NB4 (cell line): ENCODE results near the gene SLC8A2.

Experiments
- DNase-seq: peaks from one replicate; pipeline ENCODE4 v3.0.0; 2010; ENCODE audit warnings: low read depth
- H3K4me3 ChIP-seq: one replicate; pipeline ENCODE4 v1.5.1; 2011; ENCODE audit warnings: mild to moderate bottlenecking, low read depth, low read length, moderate library complexity
- CTCF ChIP-seq: IDR thresholded peaks from one replicate; pipeline ENCODE4 v1.5.1; 2012; ENCODE audit warnings: low read depth, low read length
- MAX ChIP-seq: IDR thresholded peaks from 2 replicates; pipeline ENCODE4 v1.6.1; 2011; ENCODE audit warnings: low read depth, low read length
- MYC ChIP-seq: IDR thresholded peaks from 2 replicates; pipeline ENCODE4 v1.6.1; 2011; ENCODE audit warnings: low read depth, low read length
- POLR2A ChIP-seq: IDR thresholded peaks from 2 replicates; pipeline ENCODE4 v1.6.1; 2011; ENCODE audit warnings: mild to moderate bottlenecking; ENCODE audit not compliant: insufficient read length; ENCODE audit errors: extremely low read depth

Gene SLC8A2

GRCh38 chr19:47510516-47511127 lies 38.9 kb upstream of the SLC8A2 start:
- DNase-seq, result no peak
- TF ChIP-seq MYC (no peak), POLR2A (no peak), CTCF (no peak)
- no peak overlapping the region for H3K4me3 ChIP-seq

DNA sequence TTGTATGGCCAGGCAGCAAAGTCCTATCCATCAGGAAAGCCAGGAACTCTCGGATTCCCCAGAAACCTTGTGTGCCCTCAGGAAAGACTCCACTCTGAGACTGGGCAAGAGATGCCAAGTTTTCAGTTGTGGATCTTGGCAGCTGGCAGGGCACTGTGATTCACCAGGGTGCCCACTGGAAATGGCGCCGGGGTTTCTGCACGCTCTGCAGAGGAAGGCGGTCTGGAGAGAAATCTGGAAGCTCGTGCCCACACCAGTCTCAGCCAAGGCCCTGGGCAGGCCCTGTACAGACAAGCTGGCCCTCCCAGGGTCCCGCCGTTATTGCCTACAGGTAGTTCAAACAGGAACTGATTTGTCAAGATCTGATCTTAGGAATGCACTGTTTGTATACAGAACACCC lies 38.3 kb upstream of the SLC8A2 start:
- no peak for DNase-seq
- TF ChIP-seq MAX, result no peak
- no peak for TF ChIP-seq MYC
- no peak for TF ChIP-seq POLR2A
- TF ChIP-seq CTCF, result no peak
- H3K4me3 ChIP-seq, result no peak overlapping the region

GRCh38 chr19:47509170-47509847 lies 37.6 kb upstream of the SLC8A2 start:
- TF ChIP-seq CTCF (no peak), MAX (no peak), POLR2A (no peak), MYC (no peak)
- H3K4me3 ChIP-seq, result no peak overlapping the region
- DNase-seq, result no peak

GRCh38 chr19:47508721-47509120 lies 37.0 kb upstream of the SLC8A2 start:
- no peak for TF ChIP-seq MYC
- TF ChIP-seq POLR2A, result no peak
- no peak for TF ChIP-seq MAX
- TF ChIP-seq CTCF, result no peak
- DNase-seq, result no peak
- H3K4me3 ChIP-seq, result no peak overlapping the region

- no peak overlapping the region for H3K4me3 ChIP-seq
- TF ChIP-seq MAX (no peak), CTCF (no peak), POLR2A (no peak)
- DNase-seq, result no peak
Measured at GRCh38 chr19:47507924-47508553, 36.3 kb upstream of the SLC8A2 start.
